Transverse colon (tissue), 4 donors: ENCODE results near the gene DNAL1. TPM values are rescaled to one million over a fixed set of nuclear protein-coding genes. Genes with fewer than 3 reads are reported as not detected.

Source experiments
- DNase-seq: peaks from one replicate; pipeline ENCODE4 v3.0.0-alpha.2; 2019
- H3K27ac ChIP-seq, 4 donors: fragments of 200-600 bp; sonication (generic); 2 replicates each; pipeline ENCODE4 v1.5.1; 2016 to 2018; ENCODE audit warnings: inconsistent platforms in 4 of 4
- H3K27me3 ChIP-seq: fragments of 200-600 bp; sonication (generic); 2 replicates; pipeline ENCODE4 v1.5.1; 2017; ENCODE audit warnings: inconsistent platforms
- H3K36me3 ChIP-seq, 4 donors: fragments of 200-600 bp; sonication (generic); 2 replicates each; pipeline ENCODE4 v1.5.1; 2017 to 2019; ENCODE audit warnings: inconsistent platforms in 4 of 4
- H3K4me1 ChIP-seq, 4 donors: fragments of 200-600 bp; sonication (generic); 2 replicates each; pipeline ENCODE4 v1.5.1; 2017 to 2020; ENCODE audit warnings: inconsistent platforms in 4 of 4
- H3K4me3 ChIP-seq, 4 donors: fragments of 200-600 bp; sonication (generic); 1 replicate in 1 of 4; 2 replicates in 3 of 4; pipeline versions ENCODE4 v1.5.1 to v1.6.1; 2017 to 2019; ENCODE audit warnings: inconsistent platforms in 4 of 4
- H3K9me3 ChIP-seq, 2 donors: fragments of 200-600 bp; sonication (generic); 2 replicates each; pipeline ENCODE4 v1.5.1; 2017 to 2019; ENCODE audit warnings: inconsistent platforms in 2 of 2
- CTCF ChIP-seq, 5 experiments: fragments of 200-600 bp in 3 of 5; fragments of 450-650 bp in 2 of 5; sonication (generic) in 3 of 5; IDR thresholded peaks; 1 replicate in 2 of 5; 2 replicates in 3 of 5; pipeline ENCODE4 v1.5.1; 2016 to 2017; ENCODE audit warnings: antibody characterized with exemption in 5 of 5, inconsistent platforms in 3 of 5, mild to moderate bottlenecking in 2 of 5, moderate library complexity in 1 of 5
- EP300 ChIP-seq: sonication (generic); formaldehyde crosslinking; IDR thresholded peaks from one replicate; pipeline ENCODE4 v1.6.1; 2017; ENCODE audit warnings: antibody characterized with exemption, low read depth
- POLR2A ChIP-seq: fragments of 450-650 bp; IDR thresholded peaks from one replicate; pipeline ENCODE4 v1.6.1; 2016; ENCODE audit warnings: antibody characterized with exemption, mild to moderate bottlenecking, moderate library complexity
- POLR2AphosphoS5 ChIP-seq, 3 donors: sonication (generic); formaldehyde crosslinking; IDR thresholded peaks; one replicate each; pipeline ENCODE4 v1.6.1; 2016; ENCODE audit warnings: antibody characterized with exemption in 3 of 3
- WGBS, 2 donors: methylation state at CpG; one replicate each; pipeline ENCODE4 v1.1.5; 2018; ENCODE audit warnings: low coverage in 1 of 2; 5-methylcytosine and 5-hydroxymethylcytosine counted together
- in situ Hi-C, 4 donors: fragments of 200-750 bp; cut with MboI; loops; one replicate each; pipeline versions ENCODE4 v1.15.0 to v1.15.1; 2017; ENCODE audit warnings: low sequenced_read_pairs in 3 of 4, low pct_ligation_motif_present in 1 of 4, low pct_unique_long_range_greater_than_20kb in 1 of 4
- intact Hi-C: fragments of 100-400 bp; cut with DNase I; formaldehyde crosslinking; loops from one replicate; pipeline ENCODE4 v1.15.1; 2023; ENCODE audit warnings: low total_unique reads
- total RNA-seq, 4 donors: library from RNA; depleted of rRNA; stranded (reverse); fragments of >200 nt; gene quantifications; one replicate each; pipeline ENCODE4 v1.1.0, GENCODE V29; 2016

DNAL1 gene
- total RNA-seq, 4 donors from 2014 or later, result 0.80 to 6.3 (median 2.9) TPM

DNA sequence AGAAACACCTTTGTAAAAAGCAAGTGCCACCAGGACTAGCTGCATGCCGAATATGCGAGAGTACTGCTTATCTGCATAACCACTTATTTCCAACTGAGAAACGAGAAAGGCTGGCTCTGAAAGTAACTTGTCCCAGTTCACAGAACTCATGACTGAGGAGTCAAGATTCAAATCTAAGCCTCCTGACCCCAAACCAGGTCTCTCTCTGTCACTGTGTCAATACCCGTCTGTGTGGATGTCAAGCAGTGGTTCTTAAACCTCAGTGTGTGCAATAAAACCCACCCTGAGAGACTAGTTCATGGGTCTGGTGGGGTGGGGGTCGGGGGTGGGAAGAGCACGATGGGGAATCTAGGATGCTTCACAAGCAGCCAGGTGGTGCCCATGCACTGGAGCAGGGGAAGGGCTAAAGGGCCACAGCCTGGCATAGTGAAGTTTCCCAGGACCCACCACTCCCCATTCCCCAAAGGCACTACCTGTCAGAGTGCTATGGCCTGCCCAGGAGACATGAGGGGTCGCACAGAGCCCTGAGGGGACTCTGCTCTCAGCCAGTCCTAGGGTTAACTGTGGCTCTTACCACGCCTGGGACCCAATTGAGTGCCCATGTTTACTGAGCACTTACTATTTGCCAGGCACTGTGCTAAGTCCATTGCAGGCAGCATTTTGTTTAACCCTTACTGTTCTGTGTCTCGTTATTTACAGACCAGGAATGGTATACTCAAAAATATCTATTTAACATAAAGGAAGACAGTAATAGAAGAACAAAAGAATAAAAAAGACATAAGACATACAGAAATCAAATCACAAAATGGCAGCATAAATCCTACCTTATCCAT, 102.8 kb downstream of the DNAL1 start:
- Histone ChIP-seq H3K36me3 (no peaks in the 10 kb centered on the region), H3K27ac (peak overlapping the region; percentile 99 to 100 (median 100)), H3K4me1 (peaks cover 93 to 100% (median 99%) of the 10 kb centered on the region in 4 donors), H3K27me3 (no peaks in the 10 kb centered on the region), H3K9me3 (no peaks in the 10 kb centered on the region), H3K4me3 (no peak overlapping the region)
- in situ Hi-C loops, result no loop called here
- TF ChIP-seq POLR2A (no peak), CTCF (IDR thresholded peaks at IDR 0.05) (no peak), POLR2AphosphoS5 (IDR thresholded peaks at IDR 0.05) (no peak), EP300 (no peak)
- DNase-seq, result no peak
- intact Hi-C loops, result no loop called here
- WGBS, 2 donors, result 65 to 78% methylated on average over 3 to 9 of the region's 9 CpGs

GRCh38 chr14:73748858-73749357, 104.1 kb downstream of the DNAL1 start:
- no peaks in the 10 kb centered on the region for H3K9me3 ChIP-seq
- TF ChIP-seq POLR2A, result peak; percentile 60
- no peak for TF ChIP-seq CTCF (IDR thresholded peaks at IDR 0.05)
- TF ChIP-seq POLR2AphosphoS5 (IDR thresholded peaks at IDR 0.05), result peak in 2 of 3 donors; percentile 69 to 75
- no peak for DNase-seq
- no peaks in the 10 kb centered on the region for H3K36me3 ChIP-seq
- intact Hi-C loops, result no loop called here
- 49 to 51% methylated on average over 5 to 6 of the region's 6 CpGs for WGBS, 2 donors
- H3K4me1 ChIP-seq, result peaks cover 93 to 100% (median 99%) of the 10 kb centered on the region in 4 donors
- H3K27ac ChIP-seq, result peak overlapping the region; percentile 99 to 100 (median 100)
- in situ Hi-C loops, result no loop called here
- H3K27me3 ChIP-seq, result no peaks in the 10 kb centered on the region
- H3K4me3 ChIP-seq, result no peak overlapping the region

- intact Hi-C loops (no loop called here), in situ Hi-C loops (no loop called here)
- no peak overlapping the region for H3K4me3 ChIP-seq
- no peaks in the 10 kb centered on the region for H3K9me3 ChIP-seq
- H3K4me1 ChIP-seq, result peaks cover 93 to 100% (median 99%) of the 10 kb centered on the region in 4 donors
- 42 to 53% methylated on average over 5 to 11 of the region's 11 CpGs for WGBS, 2 donors
- no peaks in the 10 kb centered on the region for H3K36me3 ChIP-seq
- DNase-seq, result no peak
- H3K27me3 ChIP-seq, result no peaks in the 10 kb centered on the region
- peak overlapping the region; percentile 99 to 100 (median 100) for H3K27ac ChIP-seq
- TF ChIP-seq POLR2A (no peak), CTCF (IDR thresholded peaks at IDR 0.05) (no peak), POLR2AphosphoS5 (IDR thresholded peaks at IDR 0.05) (no peak), EP300 (no peak)
Measured at GRCh38 chr14:73749706-73750530, 105.1 kb downstream of the DNAL1 start.

GRCh38 chr14:73750531-73750901, 105.7 kb downstream of the DNAL1 start:
- H3K4me3 ChIP-seq, result no peak overlapping the region
- H3K4me1 ChIP-seq, result peaks cover 93 to 100% (median 99%) of the 10 kb centered on the region in 4 donors
- no peak for TF ChIP-seq POLR2A
- no peak for TF ChIP-seq POLR2AphosphoS5 (IDR thresholded peaks at IDR 0.05)
- TF ChIP-seq EP300, result no peak
- TF ChIP-seq CTCF (IDR thresholded peaks at IDR 0.05), result no peak
- WGBS, 2 donors, result 27% methylated on average over 3 of the region's 3 CpGs; no CpG with 5 or more reads in 1 of the 2 donors
- H3K27me3 ChIP-seq, result no peaks in the 10 kb centered on the region
- H3K36me3 ChIP-seq, result no peaks in the 10 kb centered on the region
- DNase-seq, result no peak
- peak overlapping the region; percentile 99 to 100 (median 100) for H3K27ac ChIP-seq
- no peaks in the 10 kb centered on the region for H3K9me3 ChIP-seq
- intact Hi-C loops (no loop called here), in situ Hi-C loops (no loop called here)
